Stimulated activated CD8-positive, alpha-beta memory T cell treated with anti-CD3 and anti-CD28 coated beads, Interleukin-15, amount 100 ng/mL, for 4 hours (primary cell): ENCODE data around the gene ZNF777.
A peak's percentile ranks its signal among the peaks of the same experiment; 100 is the strongest.
"Not testable (repeated sequence)": the region's sequence is repeated elsewhere in the genome, so short reads cannot be mapped to it uniquely, and the experiment has no call there.

Source experiments
- DNase-seq, 2 donors: peaks; one replicate each; pipeline ENCODE4 v3.0.0-alpha.2; 2020; ENCODE audit warnings: low read depth in 2 of 2

ZNF777 gene

DNA sequence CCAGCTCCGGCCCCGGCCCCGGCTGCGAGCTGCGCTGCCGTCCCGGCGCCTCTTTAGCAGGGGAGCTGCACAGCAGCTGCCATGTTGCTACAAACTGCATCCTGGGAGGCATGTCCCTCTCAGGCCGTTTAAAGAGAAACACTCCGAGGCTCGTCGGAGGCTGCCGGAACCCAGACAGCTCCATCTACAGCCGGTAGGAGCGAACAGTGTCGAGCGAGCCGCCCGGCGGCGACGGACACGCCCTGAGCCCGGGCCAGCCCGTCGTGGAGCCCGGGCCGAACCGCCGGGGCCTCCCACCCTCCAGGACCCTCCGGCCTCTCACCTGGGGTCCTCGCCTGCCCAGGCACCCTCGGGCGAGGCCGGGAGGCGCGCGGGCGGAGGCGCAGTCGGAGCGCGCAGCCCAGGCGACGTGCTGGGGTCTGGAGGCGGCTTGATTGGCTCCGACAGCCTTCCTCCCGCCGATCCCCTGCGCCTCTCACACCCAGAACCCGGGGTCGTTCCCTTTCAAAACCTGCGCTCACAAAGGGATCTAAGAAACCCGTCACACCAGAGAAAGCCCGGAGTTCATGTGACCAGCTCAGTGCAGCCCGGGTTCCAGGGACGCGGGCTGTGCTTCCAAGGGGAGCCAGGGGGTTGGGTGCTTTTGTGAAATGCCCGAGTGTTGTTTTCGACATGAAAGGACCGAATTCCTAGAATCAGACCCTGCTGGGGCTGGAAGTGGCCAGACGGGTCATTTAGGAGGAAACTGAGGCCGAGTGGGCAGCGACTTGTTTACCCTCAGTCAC, at the start of gene ZNF777:
Gene ZNF777, minus strand, starts transcription at position 570 of the 785 bp plus-strand sequence. CDS start 5,040 bp downstream, outside the sequence.
- peak; percentile 56 to 70 for DNase-seq

DNA sequence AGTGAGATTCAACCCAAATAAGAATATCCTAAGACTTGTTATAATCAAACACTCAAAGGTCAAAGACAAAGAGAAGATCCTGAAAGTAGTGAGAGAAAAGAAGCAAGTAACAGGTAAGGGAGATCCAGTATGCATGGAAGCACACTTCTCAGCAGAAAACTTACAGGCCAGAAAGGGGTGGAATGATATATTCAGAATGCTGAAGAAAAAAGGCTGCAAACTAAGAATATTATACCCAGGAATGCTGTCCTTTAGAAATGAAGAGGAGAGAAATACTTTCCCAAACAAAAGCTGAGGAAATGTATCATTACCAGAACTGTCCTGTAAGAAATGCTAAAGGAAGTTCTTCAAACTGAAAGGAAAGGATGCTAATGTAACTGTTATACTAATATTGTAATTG, 49.4 kb upstream of the ZNF777 start:
- no peak for DNase-seq

DNA sequence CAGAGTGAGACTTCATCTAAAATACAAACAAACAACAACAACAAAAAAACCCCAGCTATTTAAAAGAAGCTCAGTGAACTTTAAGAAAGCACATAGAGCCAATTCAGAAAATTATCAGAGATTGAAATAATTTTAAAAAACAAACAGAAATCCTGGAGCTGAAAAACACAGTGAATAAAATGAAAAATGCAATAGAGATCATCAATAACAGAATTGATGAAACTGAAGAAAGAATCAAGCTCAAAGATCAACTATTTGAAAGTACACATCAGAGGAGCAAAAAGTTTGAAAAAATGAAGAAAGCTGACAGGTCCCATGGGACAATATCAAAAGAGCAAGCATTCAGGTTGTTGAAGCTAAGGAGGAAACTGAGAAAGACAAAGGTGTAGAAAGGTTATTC, 48.9 kb upstream of the ZNF777 start:
- no peak for DNase-seq

DNA sequence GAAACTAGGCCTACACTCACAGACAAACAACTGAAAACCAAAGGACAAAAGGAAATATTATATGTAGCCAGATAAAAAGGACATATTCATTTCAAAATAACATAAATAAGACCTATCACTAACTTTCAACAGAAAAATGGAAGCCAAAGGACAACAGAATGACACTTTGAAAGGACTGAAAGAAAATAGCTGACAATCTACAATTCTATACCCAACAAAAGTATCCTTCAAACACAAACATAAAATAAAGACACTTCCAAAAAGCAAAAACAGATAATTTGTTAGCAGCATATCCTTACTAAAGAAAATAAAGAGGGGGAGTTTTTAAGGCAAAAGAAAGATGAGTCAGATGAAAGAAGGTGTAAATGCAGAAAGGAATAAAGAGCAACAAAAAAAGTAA, 44.7 kb upstream of the ZNF777 start:
- no peak for DNase-seq

DNA sequence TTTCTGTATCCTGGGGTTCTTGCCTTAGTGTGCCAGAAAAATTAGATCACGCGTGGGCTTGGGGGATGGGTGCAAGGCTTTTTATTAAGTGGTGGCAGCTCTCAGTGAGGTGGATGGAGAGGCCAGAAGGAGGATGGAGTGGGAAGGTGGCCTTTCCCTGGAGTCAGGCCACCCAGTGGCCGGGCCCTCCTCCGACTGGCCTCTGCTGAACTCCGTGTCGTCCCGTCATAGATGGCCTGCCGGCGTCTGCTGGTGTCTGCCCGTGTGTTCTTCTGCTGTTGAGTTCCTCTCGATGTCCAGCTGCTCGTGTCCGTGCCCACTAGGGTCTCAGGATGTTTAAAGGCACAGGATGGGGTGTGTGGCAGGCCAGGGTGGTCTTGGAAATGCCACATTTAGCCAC, 40.8 kb upstream of the ZNF777 start:
- DNase-seq = no peak

DNA sequence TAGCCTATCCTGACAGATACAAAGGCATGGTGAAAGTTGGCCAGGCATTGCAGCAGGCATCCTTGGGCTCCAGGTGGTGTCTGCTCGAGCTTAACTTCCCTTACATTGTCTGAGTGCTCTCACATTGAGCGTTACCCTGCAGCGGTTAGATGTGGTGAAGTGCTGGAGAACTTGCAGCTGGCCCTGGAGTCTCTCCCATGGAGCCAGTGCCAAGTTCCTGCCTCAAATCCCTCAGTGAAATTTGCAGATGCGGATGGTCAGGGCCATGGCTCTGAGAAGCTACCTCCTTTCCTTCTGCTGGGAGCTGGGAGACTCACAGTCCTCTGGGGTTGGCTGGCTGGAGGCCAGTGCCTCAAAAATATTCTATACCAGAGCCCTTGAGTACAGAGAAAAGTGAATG, 40.0 kb upstream of the ZNF777 start:
- no peak for DNase-seq

DNA sequence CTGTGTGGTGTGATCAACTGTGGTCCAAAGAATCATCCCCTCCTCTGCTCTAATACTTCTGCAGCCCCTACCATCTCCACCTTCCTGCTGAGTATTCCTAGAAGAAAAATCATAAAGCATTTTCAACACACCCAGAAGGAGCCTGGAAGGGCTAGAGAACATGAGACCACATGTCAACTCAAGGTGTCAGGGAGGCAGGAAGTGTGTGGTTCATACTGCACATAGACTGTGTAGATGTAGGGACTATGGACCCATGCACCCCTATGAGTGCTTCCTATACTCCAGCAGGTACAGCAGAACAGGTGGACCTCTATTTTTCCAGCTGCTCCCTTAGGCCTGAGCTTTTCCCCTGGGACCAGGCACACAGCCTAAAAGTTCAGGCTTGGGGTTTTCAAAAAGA, 39.3 kb upstream of the ZNF777 start:
- DNase-seq = no peak

DNA sequence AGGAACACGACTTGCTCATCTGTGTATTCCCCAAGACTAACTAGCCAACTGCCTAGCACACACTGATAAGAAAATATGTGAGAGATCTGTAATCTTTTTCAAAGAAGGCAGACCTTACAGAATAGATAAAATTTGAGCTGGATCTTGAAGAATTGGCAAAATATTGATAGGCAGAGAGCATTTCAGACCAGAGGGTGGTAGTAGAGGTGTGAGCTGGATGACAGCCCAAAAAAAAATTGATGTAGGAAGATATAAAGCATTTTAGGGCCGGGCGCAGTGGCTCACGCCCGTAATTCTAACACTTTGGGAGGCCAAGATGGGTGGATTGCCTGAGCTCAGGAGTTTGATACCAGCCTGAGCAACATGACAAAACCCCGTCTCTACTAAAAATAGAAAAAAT, 37.9 kb upstream of the ZNF777 start:
- DNase-seq = no peak

DNA sequence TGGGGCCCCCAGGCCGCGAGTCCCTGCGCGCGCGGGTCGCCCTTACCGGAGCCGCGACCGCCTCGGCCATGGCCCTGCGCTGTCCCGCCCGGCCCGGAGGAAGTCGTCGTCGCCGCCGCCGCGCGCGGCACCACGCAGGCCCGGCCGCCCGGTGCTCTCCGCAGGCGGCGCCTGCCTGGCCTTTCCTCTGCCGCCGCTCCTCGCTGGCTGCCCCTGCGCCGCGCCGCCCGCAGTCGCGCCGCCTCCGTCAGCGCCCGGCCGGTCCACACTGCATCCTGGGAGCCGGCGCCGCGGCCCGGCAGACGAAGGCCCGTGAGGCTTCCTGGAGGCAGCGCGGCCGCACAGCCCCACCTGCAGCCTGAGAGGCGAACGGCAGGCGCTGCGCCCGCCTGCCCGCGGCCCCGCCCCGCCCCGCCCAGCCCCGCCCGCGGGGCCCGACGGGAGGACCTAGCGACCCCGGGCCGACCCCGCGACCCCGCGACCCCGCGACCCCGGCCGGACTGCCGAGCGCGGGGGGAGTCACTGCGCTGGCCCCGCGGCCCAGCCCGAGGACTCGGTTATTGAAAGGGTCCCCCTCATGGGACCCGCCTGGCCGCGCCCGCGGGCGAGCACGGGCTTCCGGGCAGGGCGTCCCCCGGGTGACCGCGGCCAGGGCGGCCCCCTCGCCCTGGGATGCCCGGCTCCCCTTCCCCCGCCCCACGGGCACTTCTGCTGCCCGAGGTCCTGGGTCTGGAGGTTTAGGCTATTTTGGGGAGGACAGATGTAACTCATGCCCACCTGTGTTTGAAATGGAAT, 36.8 kb upstream of the ZNF777 start, which contains the start of gene ZNF746:
Gene ZNF746, minus strand, starts transcription at position 343 of the 795 bp plus-strand sequence. Its CDS starts 273 bp downstream, at position 70.
- peak; percentile 56 to 65 for DNase-seq

DNA sequence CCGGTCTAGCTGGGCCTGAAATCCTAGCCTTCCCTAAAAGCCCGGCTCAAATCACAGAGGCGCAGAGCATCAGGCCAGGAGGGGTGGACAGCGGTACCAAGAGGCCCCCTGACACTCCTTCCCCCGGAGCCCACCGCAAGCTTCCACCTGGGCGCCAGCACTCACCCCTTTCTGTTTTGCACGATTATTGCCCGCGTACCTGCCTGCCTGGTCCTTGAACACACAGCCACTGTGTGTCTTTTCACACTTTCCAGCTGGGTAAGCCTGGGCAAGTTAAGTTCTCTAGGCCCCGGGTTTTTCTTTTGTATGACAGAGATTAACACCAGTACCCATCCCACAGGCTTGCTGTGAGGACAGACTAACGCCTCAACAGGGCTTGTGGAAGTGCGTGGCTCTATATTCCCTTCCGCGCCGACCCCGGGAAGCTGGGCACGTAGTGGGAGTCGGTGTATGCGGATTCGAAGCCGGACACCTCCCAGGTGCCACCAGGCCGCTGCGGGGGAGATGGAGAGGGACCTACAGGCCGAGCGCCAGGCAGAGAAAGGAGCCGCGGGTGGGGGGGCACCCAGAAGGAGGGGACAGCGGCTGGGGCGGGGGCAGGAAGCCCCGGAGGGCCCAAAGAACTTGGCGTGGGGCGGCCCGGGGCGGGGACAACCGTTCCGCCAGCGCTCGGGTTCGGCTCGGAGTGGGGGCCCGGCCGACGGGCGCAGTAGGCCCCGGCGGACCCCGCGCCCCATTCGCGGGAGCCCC, 36.0 kb upstream of the ZNF777 start:
- peak; percentile 23 to 37 for DNase-seq

DNA sequence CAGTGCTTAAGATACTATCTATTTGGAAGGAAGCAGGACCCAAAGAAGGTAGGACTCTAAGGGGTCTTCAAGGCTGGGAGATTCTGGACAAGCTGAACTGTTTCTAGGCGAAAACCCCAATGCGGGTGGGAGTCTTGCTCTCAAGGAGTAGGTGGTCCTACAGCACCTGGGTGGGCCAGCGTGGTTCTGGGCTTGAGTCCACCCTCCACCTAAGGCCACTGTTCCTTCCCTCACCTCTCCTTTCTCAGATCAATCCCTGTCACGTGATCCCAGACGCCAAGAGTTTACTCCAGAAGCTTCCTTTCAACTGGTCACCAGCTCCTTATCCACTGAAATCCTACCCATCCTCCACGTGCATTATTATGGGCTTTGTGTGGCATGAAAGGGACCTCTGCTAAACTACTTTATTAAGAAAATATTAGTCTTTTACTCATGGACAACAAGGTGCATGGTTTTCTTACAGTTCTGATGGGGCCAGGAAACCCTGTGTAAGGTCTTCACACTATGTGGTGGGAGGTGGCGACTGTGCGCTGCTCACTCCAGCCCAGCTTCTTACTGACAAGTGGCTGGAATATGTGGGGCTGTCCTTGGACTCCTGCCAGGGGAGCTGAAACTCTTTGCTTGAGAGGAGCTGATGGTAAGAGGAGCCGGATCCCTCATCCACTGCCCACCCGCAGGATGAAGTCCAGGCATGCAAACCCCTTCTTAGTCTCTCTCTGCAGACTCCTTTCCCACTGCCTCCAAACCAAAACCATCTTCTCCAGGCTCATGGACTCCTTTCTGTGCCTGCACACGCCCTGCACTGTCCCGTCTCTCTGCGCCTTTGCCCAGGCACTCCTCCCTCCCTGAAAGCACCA, 35.2 kb upstream of the ZNF777 start:
- no peak for DNase-seq

DNA sequence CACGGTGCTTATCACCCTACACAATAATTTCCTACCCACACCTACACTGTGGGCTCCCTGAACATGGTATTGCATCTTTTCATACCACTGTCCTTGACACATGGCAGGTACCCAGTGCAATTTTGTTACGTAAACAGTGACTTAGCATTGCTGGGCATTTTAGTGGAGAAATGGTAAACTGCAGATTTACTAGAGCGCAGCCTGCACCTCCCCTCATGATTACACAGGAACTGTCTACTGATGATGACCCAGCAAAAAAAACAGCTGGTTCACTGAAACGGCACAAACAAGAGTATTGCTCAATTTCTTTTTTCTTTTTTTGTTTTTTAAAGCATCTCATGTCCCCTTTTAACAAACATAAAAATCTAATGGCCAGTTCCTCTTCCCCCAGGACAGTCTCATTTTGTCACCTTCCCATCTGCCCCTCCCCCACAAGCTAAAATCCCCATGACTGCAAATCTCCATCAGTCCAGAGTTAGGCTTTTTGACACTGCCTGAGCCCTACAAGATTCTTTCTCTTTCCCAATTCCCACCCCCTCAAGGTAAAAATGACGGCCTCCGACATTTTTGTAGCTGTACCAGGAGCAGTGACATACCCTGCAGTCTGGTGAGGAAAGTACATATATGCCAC, 34.0 kb upstream of the ZNF777 start:
- DNase-seq = no peak

DNA sequence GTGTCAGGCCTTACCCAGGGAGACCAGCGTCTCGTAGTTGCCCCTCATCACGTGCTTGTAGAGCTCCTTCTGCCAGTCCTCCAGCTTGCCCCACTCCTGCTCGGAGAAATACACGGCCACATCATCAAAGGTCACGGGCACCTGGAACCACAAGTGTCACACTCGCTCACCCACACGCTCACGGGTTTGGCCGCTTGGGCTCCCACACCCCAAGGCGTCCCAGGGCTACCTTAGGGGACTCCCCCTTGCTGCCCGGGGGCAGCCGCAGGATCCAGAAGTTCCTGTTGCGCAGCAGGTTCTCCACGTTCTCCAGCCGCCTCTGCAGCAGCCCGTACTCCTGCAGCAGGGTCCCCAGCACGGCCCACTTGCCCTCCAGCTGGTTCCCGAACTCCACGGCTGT, 33.1 kb upstream of the ZNF777 start:
- not testable (repeated sequence) for DNase-seq

DNA sequence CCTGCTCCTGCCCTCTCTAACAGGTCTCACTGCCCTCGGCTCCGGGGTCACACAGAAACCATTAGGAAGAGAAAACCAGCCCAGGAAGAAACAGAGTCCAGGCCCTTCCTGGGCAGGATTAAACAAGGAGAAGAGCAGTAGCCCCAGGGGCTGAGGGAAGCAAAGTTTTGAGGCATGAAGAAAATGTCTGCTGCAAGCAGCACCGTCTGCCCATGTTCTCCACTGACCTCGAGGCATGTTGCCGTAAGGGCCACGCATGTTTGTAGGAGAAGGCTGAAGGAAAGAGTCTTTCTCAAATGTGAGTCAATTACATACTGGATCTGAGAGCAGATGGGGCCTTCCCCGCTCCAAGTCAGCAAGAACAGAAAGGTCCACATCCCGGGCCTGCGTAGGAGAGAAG, 32.5 kb upstream of the ZNF777 start:
- no peak for DNase-seq

DNA sequence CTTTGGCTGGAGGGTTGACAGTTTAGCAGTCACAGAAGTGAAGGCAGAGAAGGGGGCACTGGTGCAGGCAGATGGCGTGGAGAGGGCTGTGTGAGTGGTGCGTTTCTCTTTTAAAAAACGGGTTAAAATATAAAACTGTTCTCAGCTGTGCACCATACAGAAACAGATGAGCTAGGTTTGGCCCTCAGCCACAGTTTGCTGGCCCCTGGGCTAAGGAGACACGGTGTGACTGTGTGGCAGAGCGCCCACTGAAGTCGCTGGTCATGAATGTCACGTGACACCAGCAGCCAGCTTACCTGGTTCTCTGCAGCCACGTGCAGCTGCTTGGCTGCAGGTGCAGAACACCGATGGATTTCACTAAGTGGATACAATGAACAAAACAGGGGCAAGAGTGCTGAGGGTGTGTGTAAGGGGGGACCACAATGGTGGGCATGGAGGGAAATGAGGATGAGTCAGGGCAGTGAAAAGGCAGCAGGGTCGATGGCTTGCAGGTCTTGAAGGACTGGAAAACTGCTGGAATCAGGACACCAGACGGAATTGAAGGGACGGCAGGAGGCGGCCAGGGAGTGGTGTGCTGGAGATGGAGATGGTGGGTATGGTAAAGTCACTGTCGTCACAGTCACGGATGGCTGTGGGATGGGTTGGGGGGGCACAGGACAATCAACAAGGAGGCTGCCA, 29.4 kb upstream of the ZNF777 start:
- DNase-seq = no peak

DNA sequence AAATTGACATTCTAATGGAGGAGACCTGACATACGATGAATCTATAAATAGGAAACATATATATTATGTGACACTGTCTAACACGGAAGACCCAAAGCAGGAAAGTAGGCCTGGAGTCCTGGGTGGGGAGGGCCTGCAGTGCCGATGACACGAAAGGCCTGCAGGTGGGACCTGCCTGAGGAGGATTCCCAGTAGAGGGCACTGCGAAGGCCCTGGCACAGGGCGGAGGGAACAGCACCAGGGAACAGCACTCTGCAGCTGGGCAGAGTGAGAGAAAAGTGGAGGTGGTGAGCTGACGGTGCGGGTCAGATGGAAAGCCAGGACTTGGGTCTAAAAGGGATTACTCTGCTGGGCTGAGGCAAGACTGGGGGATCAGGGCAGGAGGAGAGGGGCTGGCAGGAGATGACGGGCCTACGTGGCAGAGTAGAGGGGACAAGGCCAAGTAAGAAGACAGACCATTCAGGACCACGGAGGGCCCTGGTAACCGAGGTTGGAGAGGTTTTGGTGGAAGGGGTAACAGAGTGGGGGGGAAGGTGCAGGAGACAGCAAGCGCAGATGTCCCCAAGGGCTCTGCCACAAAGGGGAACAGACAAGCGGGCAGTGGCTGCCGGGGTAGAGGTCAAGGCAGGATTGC, 28.6 kb upstream of the ZNF777 start:
- DNase-seq = no peak

DNA sequence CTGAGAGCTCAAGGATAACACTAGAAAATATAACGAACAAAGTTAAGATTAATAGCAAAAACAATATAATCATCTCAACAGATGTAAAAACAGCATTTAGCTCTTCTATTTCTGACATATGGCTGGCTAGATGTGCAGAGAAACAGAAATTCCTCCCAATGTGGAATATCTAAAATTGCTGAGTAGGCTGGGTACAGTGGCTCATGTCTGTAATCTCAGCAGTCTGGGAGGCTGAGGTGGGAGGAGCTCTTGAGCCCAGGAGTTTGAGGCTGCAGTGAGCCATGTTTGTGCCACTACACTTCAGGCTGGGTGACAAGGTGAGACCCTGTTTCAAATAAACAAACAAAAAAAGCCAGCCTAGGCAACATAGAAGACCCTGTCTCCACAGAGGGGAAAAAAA, 18.7 kb upstream of the ZNF777 start:
- no peak for DNase-seq

DNA sequence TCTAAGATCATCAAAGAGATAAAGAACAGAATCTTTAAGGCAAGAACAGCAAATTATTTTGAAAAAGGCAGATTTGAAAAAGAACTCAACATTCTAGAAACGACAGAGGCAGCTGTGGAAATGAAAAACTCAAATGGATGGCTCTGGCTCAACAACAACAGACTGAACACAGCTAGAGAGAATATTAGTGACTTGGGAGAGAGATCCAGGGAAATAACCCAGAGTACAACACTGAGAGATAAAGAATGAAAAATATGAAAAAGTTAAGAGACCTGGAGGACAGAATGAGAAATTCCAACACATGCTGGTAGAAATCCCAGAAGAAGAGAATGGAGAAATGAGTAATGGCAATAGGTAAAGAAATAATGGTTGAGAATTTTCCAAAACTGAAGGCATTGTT, 17.9 kb upstream of the ZNF777 start:
- DNase-seq = no peak

DNA sequence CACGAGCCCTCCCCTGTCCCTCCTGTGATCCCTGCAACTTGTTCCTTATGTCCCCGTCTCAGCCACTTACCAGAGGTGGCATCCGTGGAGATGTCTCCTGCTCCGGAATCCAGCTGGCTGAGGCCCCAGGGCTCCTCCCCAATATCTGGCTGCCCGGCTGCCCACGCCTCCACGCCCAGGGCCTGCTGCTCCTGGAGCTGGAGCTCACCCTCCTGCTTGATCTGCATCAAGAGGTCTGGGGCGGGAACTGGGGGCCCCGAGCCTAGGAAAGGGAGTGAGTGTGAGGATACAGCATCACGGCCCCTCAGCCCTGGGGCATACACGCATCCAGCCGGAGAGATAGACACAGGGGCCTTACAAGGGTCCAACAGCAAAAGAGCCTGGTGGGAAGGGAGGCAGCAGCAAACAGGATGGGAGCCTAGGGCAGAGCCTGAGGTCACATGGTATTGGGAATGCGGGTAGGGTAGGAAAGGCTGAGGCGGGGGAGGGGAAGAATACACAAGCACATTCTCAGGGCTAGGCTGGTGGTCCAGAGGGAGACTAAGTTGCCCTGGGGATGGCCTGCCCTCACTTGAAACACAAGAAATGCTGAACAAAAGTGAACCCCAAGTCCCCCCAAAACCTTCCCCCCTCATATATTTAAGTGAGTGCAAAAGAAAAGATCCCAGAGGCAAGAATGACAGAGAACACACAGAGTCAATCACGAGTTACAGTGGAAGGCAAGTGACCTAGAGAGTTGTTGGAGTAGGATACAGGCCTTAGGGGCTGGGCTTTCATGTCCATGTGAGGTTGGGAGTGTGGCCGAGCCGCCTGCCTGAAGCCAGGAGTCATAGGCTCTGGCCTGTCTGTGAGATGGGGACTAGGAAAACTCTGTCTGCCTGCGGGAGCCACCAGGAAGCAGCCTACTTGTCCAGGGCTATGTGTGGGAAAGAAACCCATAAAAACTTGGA, 16.9 kb upstream of the ZNF777 start:
- DNase-seq = no peak
